ENCODE measurements around the gene CAMK4.

Gene CAMK4

GRCh38 chr5:111511174-111511830 is 287.1 kb downstream of the CAMK4 start:
- Mint-ChIP-seq H3K27ac (peak overlapping the region; percentile 95), H3K27me3 (ENCODE audit: low read depth) (no peaks in the 10 kb centered on the region), H3K9me3 (no peaks in the 10 kb centered on the region), H3K4me1 (ENCODE audit: low read depth) (peaks cover 59% of the 10 kb centered on the region), H3K36me3 (ENCODE audit: low read depth) (peaks cover 33% of the 10 kb centered on the region), H3K4me3 (peak overlapping the region; percentile 97)
- no peak for DNase-seq (ENCODE audit: low spot score)

GRCh38 chr5:111511831-111512374 is 287.7 kb downstream of the CAMK4 start:
- H3K27me3 Mint-ChIP-seq (ENCODE audit: low read depth), result no peaks in the 10 kb centered on the region
- H3K36me3 Mint-ChIP-seq (ENCODE audit: low read depth), result peaks cover 33% of the 10 kb centered on the region
- no peaks in the 10 kb centered on the region for H3K9me3 Mint-ChIP-seq
- H3K27ac Mint-ChIP-seq, result peak overlapping the region; percentile 95
- no peak for DNase-seq (ENCODE audit: low spot score)
- peak overlapping the region; percentile 97 for H3K4me3 Mint-ChIP-seq
- H3K4me1 Mint-ChIP-seq (ENCODE audit: low read depth), result peaks cover 55% of the 10 kb centered on the region

GRCh38 chr5:111512375-111513130 is 288.4 kb downstream of the CAMK4 start, which contains the start of gene STARD4:
Gene STARD4, minus strand, starts transcription at chr5:111512535. Its CDS starts 5,102 bp downstream, at chr5:111507433.
- H3K27ac Mint-ChIP-seq, result peak within 1 kb of the TSS; percentile 95
- DNase-seq (ENCODE audit: low spot score), result peak; percentile 96
- peaks cover 49% of the 10 kb centered on the region for H3K4me1 Mint-ChIP-seq (ENCODE audit: low read depth)
- H3K27me3 Mint-ChIP-seq (ENCODE audit: low read depth), result no peaks in the 10 kb centered on the region
- H3K4me3 Mint-ChIP-seq, result peak within 1 kb of the TSS; percentile 97
- no peaks in the 10 kb centered on the region for H3K9me3 Mint-ChIP-seq
- peaks cover 27% of the 10 kb centered on the region for H3K36me3 Mint-ChIP-seq (ENCODE audit: low read depth)

- Mint-ChIP-seq H3K27ac (peak overlapping the region; percentile 95), H3K4me3 (peak overlapping the region; percentile 97), H3K4me1 (ENCODE audit: low read depth) (peaks cover 43% of the 10 kb centered on the region), H3K9me3 (no peaks in the 10 kb centered on the region), H3K36me3 (ENCODE audit: low read depth) (peaks cover 22% of the 10 kb centered on the region), H3K27me3 (ENCODE audit: low read depth) (no peaks in the 10 kb centered on the region)
- peak; percentile 88 for DNase-seq (ENCODE audit: low spot score)
Observed at GRCh38 chr5:111513131-111513520, 288.9 kb downstream of the CAMK4 start.

- peaks cover 18% of the 10 kb centered on the region for H3K36me3 Mint-ChIP-seq (ENCODE audit: low read depth)
- no peak for DNase-seq (ENCODE audit: low spot score)
- peak overlapping the region; percentile 25 for H3K4me3 Mint-ChIP-seq
- H3K27me3 Mint-ChIP-seq (ENCODE audit: low read depth), result no peaks in the 10 kb centered on the region
- H3K27ac Mint-ChIP-seq, result no peak overlapping the region
- H3K4me1 Mint-ChIP-seq (ENCODE audit: low read depth), result peaks cover 35% of the 10 kb centered on the region
- no peaks in the 10 kb centered on the region for H3K9me3 Mint-ChIP-seq
Observed at GRCh38 chr5:111514087-111514486, 289.9 kb downstream of the CAMK4 start.

- Mint-ChIP-seq H3K4me1 (ENCODE audit: low read depth) (peaks cover 14% of the 10 kb centered on the region), H3K27me3 (ENCODE audit: low read depth) (no peaks in the 10 kb centered on the region), H3K9me3 (no peaks in the 10 kb centered on the region), H3K36me3 (ENCODE audit: low read depth) (no peaks in the 10 kb centered on the region), H3K27ac (peak overlapping the region; percentile 34), H3K4me3 (no peak overlapping the region)
- DNase-seq (ENCODE audit: low spot score), result no peak
Observed at GRCh38 chr5:111517853-111518501, 293.8 kb downstream of the CAMK4 start.

- H3K4me1 Mint-ChIP-seq (ENCODE audit: low read depth), result peaks cover 8% of the 10 kb centered on the region
- DNase-seq (ENCODE audit: low spot score), result no peak
- H3K9me3 Mint-ChIP-seq, result no peaks in the 10 kb centered on the region
- no peaks in the 10 kb centered on the region for H3K36me3 Mint-ChIP-seq (ENCODE audit: low read depth)
- H3K4me3 Mint-ChIP-seq, result no peak overlapping the region
- H3K27me3 Mint-ChIP-seq (ENCODE audit: low read depth), result no peaks in the 10 kb centered on the region
- H3K27ac Mint-ChIP-seq, result no peak overlapping the region
Observed at GRCh38 chr5:111518777-111519176, 294.6 kb downstream of the CAMK4 start.

GRCh38 chr5:111520908-111521307 is 296.7 kb downstream of the CAMK4 start:
- Mint-ChIP-seq H3K27me3 (ENCODE audit: low read depth) (no peaks in the 10 kb centered on the region), H3K36me3 (ENCODE audit: low read depth) (no peaks in the 10 kb centered on the region), H3K9me3 (no peaks in the 10 kb centered on the region), H3K4me3 (no peak overlapping the region), H3K4me1 (ENCODE audit: low read depth) (peaks cover under 1% of the 10 kb centered on the region), H3K27ac (no peak overlapping the region)
- no peak for DNase-seq (ENCODE audit: low spot score)

- no peak for DNase-seq (ENCODE audit: low spot score)
- Mint-ChIP-seq H3K4me1 (ENCODE audit: low read depth) (peaks cover 24% of the 10 kb centered on the region), H3K27ac (no peak overlapping the region), H3K36me3 (ENCODE audit: low read depth) (peaks cover 9% of the 10 kb centered on the region), H3K27me3 (ENCODE audit: low read depth) (peaks cover 2% of the 10 kb centered on the region), H3K9me3 (peaks cover 4% of the 10 kb centered on the region), H3K4me3 (no peak overlapping the region)
Observed at GRCh38 chr5:111528056-111528455, 303.9 kb downstream of the CAMK4 start.

- peak overlapping the region; percentile 56 for H3K4me3 Mint-ChIP-seq
- peak; percentile 88 for DNase-seq (ENCODE audit: low spot score)
- H3K9me3 Mint-ChIP-seq, result peaks cover 4% of the 10 kb centered on the region
- peaks cover 2% of the 10 kb centered on the region for H3K27me3 Mint-ChIP-seq (ENCODE audit: low read depth)
- peaks cover 10% of the 10 kb centered on the region for H3K36me3 Mint-ChIP-seq (ENCODE audit: low read depth)
- H3K4me1 Mint-ChIP-seq (ENCODE audit: low read depth), result peaks cover 24% of the 10 kb centered on the region
- H3K27ac Mint-ChIP-seq, result peak overlapping the region; percentile 89
Observed at GRCh38 chr5:111530298-111530740, 306.1 kb downstream of the CAMK4 start.

GRCh38 chr5:111532886-111533582 is 308.9 kb downstream of the CAMK4 start:
- H3K27ac Mint-ChIP-seq, result no peak overlapping the region
- H3K27me3 Mint-ChIP-seq (ENCODE audit: low read depth), result peaks cover 9% of the 10 kb centered on the region
- peaks cover 24% of the 10 kb centered on the region for H3K4me1 Mint-ChIP-seq (ENCODE audit: low read depth)
- DNase-seq (ENCODE audit: low spot score), result no peak
- peaks cover 4% of the 10 kb centered on the region for H3K9me3 Mint-ChIP-seq
- no peak overlapping the region for H3K4me3 Mint-ChIP-seq
- peaks cover 6% of the 10 kb centered on the region for H3K36me3 Mint-ChIP-seq (ENCODE audit: low read depth)

GRCh38 chr5:111535879-111536549 is 311.8 kb downstream of the CAMK4 start:
- Mint-ChIP-seq H3K9me3 (no peaks in the 10 kb centered on the region), H3K4me1 (ENCODE audit: low read depth) (peaks cover 9% of the 10 kb centered on the region)
- DNase-seq (ENCODE audit: low spot score), result no peak

More at GRCh38 chr5:111535879-111536549, 311.8 kb downstream of the CAMK4 start:
- H3K27me3 Mint-ChIP-seq (ENCODE audit: low read depth), result peaks cover 25% of the 10 kb centered on the region
- H3K27ac Mint-ChIP-seq, result no peak overlapping the region
- H3K4me3 Mint-ChIP-seq, result no peak overlapping the region
- H3K36me3 Mint-ChIP-seq (ENCODE audit: low read depth), result peaks cover 2% of the 10 kb centered on the region
